ENCODE results near the gene GOLGA7B. TPM values are rescaled to one million over a fixed set of nuclear protein-coding genes. Genes with fewer than 3 reads are reported as not detected.

The GOLGA7B gene
- total RNA-seq, 1 experiment from 2014 or later = 1.5 TPM

GRCh38 chr10:97920865-97921264 is 71.2 kb downstream of the GOLGA7B start:
- DNase-seq (ENCODE audit: low read depth, low spot score) = no peak
- ChIA-PET CTCF (no interaction called here), POLR2A (no interaction called here)
- TF ChIP-seq POLR2AphosphoS5 (IDR thresholded peaks at IDR 0.05; ENCODE audit: low read depth, low read length) (no peak), SIN3A (IDR thresholded peaks at IDR 0.05; ENCODE audit: borderline replicate concordance, insufficient read depth, low read depth, low read length) (no peak), TCF7L2 (IDR thresholded peaks at IDR 0.05; ENCODE audit: low read depth, low read length) (no peak), REST (IDR thresholded peaks at IDR 0.05; ENCODE audit: insufficient read depth in 1 of 2, low read depth in 2 of 2, low read length in 1 of 2) (no peak), CTCF (IDR thresholded peaks at IDR 0.05) (no peak)
- no peak for ATAC-seq
- Histone ChIP-seq H3K27ac (ENCODE audit: low read length) (no peak overlapping the region), H3K27me3 (ENCODE audit: control insufficient read depth, insufficient read depth, low read length) (peaks cover 22% of the 10 kb centered on the region), H3K4me3 (ENCODE audit: low read depth in 2 of 2, low read length in 2 of 2) (no peak overlapping the region), H3K9me3 (ENCODE audit: control insufficient read depth, insufficient read depth, low read depth, low read length) (no peaks in the 10 kb centered on the region), H3K4me1 (ENCODE audit: control insufficient read depth, insufficient read depth, low read length) (no peaks in the 10 kb centered on the region), H3K36me3 (ENCODE audit: control insufficient read depth, insufficient read depth, low read length) (no peaks in the 10 kb centered on the region)
- intact Hi-C loops (cut with micrococcal nuclease; ENCODE audit: unreplicated experiment) (no loop called here), in situ Hi-C loops (cut with HindIII; ENCODE audit: low pct_unique_long_range_greater_than_20kb, low sequenced_read_pairs) (no loop called here)
- no TSS peak for BruUV-seq (replicated peaks)

Other genes starting within 250 kb of the GOLGA7B start
- gene MORN4, start 216.3 kb upstream of the GOLGA7B start, total RNA-seq (2021; ENCODE audit: unreplicated experiment) = 17.9 TPM
- 22.8 TPM for gene PI4K2A, start 209.2 kb upstream of the GOLGA7B start, total RNA-seq (2021; ENCODE audit: unreplicated experiment)
- gene AVPI1, start 162.6 kb upstream of the GOLGA7B start, total RNA-seq (2021; ENCODE audit: unreplicated experiment) = 8.0 TPM
- 53.1 TPM for gene MARVELD1, start 136.1 kb upstream of the GOLGA7B start, total RNA-seq (2021; ENCODE audit: unreplicated experiment)
- 37.9 TPM for gene ZFYVE27, start 112.7 kb upstream of the GOLGA7B start, total RNA-seq (2021; ENCODE audit: unreplicated experiment)
- 0.64 TPM for gene SFRP5, start 77.8 kb upstream of the GOLGA7B start, total RNA-seq (2021; ENCODE audit: unreplicated experiment)
- 0.23 TPM for gene CRTAC1, start 180.8 kb downstream of the GOLGA7B start, total RNA-seq (2021; ENCODE audit: unreplicated experiment)